GM12878 (cell line): Measurements from ENCODE around the gene MRPL28.

Experiments used
- DPF2 ChIP-seq: fragments of 450-650 bp; IDR thresholded peaks from 2 replicates; pipeline ENCODE4 v1.6.1; 2017; ENCODE audit warnings: mild to moderate bottlenecking
- EZH2 ChIP-seq: IDR thresholded peaks from 2 replicates; pipeline ENCODE4 v1.6.1; 2012; ENCODE audit warnings: low read depth, mild to moderate bottlenecking, control low read depth, inconsistent platforms, low read length, borderline replicate concordance; ENCODE audit not compliant: control insufficient read depth
- HDAC2 ChIP-seq: fragments of 200-600 bp; sonication (generic); IDR thresholded peaks from 2 replicates; pipeline ENCODE4 v1.6.1; 2017
- POLR2AphosphoS5 ChIP-seq: IDR thresholded peaks from 2 replicates; pipeline ENCODE4 v1.6.1; 2011; ENCODE audit warnings: mild to moderate bottlenecking, low read length, inconsistent platforms
- SMC3 ChIP-seq: IDR thresholded peaks from 2 replicates; pipeline ENCODE4 v1.6.1; 2011; ENCODE audit warnings: low read length, improper control_type of control experiment, borderline replicate concordance
- ZZZ3 ChIP-seq: IDR thresholded peaks from 2 replicates; pipeline ENCODE4 v1.6.1; 2011; ENCODE audit warnings: low read depth; ENCODE audit not compliant: control insufficient read depth, insufficient read length
- TF ChIP-seq, protein P1 (sequence below), 3 experiments: IDR thresholded peaks in 2 of 3; conservative IDR thresholded peaks in 1 of 3; 2 replicates each; pipeline ENCODE4 v1.5.1; 2011; ENCODE audit warnings: low read depth in 3 of 3, low read length in 3 of 3, mild to moderate bottlenecking in 3 of 3, control low read depth in 2 of 3, moderate library complexity in 2 of 3, inconsistent platforms in 1 of 3, mixed read lengths in 1 of 3; ENCODE audit not compliant: control insufficient read depth in 2 of 3, insufficient read depth in 1 of 3; ENCODE audit errors: extremely low read depth in 1 of 3
- TF ChIP-seq, protein P2 (sequence below): IDR thresholded peaks from 2 replicates; pipeline ENCODE4 v1.6.1; 2012; ENCODE audit warnings: low read depth, low read length, improper control_type of control experiment

DNA sequence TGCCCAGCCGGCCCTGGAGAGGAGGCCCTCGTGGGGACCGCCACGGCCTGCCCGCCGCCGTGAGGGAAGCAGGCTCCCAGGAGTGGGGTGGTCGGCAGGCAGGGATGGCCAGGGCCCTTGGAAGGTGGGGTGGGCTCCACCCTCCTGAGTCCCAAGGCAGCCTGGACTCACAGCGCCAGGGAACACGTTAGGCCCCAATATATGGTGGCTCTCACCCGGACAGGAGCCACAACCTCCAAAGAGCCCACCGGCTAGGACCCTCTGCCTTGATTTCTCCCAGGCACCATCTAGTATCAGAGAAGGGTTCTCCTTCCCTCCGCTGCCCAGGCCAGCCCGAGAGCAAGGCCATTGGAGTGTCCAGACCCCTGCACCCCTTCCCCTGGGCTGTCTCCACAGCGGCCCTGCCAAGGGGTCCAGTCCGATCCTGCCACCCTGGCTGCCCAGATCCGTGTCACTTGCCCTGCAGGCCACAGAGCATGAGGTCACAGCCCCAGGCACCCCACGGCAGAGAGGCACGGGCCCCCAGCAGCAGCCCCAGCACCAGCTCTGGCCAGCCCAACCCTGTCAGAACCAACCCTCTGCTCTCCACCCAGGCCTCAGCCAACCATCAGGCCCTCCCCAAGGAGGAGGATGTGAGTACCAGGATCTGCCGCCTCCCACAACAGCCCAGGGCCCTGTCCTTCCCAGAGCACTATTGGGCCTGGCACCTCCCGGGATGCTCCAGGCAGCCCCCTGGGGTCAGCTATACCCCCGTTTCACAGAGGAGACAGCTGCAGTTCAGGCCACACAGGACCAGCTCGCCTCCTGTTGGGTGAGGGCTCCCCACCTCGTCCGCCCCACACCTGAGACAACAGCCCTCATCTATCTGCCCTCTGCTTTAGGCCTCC is 16.7 kb downstream of the MRPL28 start:
- TF ChIP-seq POLR2AphosphoS5 (no peak), ZZZ3 (no peak), HDAC2 (no peak), EZH2 (no peak), SMC3 (no peak), DPF2 (no peak)
- TF ChIP-seq, protein P1, sequence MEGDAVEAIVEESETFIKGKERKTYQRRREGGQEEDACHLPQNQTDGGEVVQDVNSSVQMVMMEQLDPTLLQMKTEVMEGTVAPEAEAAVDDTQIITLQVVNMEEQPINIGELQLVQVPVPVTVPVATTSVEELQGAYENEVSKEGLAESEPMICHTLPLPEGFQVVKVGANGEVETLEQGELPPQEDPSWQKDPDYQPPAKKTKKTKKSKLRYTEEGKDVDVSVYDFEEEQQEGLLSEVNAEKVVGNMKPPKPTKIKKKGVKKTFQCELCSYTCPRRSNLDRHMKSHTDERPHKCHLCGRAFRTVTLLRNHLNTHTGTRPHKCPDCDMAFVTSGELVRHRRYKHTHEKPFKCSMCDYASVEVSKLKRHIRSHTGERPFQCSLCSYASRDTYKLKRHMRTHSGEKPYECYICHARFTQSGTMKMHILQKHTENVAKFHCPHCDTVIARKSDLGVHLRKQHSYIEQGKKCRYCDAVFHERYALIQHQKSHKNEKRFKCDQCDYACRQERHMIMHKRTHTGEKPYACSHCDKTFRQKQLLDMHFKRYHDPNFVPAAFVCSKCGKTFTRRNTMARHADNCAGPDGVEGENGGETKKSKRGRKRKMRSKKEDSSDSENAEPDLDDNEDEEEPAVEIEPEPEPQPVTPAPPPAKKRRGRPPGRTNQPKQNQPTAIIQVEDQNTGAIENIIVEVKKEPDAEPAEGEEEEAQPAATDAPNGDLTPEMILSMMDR (IDR thresholded peaks at IDR 0.05 in 2 of 3, conservative IDR thresholded peaks at IDR 0.05 in 1 of 3; ENCODE audit: control insufficient read depth in 2 of 3, extremely low read depth in 1 of 3, insufficient read depth in 1 of 3, low read depth in 3 of 3, low read length in 3 of 3), result no peak
- TF ChIP-seq, protein P2, sequence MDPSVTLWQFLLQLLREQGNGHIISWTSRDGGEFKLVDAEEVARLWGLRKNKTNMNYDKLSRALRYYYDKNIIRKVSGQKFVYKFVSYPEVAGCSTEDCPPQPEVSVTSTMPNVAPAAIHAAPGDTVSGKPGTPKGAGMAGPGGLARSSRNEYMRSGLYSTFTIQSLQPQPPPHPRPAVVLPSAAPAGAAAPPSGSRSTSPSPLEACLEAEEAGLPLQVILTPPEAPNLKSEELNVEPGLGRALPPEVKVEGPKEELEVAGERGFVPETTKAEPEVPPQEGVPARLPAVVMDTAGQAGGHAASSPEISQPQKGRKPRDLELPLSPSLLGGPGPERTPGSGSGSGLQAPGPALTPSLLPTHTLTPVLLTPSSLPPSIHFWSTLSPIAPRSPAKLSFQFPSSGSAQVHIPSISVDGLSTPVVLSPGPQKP, result no peak
